ENCODE data around the gene EXD3. TPM values are rescaled to one million over a fixed set of nuclear protein-coding genes. Genes with fewer than 3 reads are reported as not detected.

EXD3 gene
- total RNA-seq, 1 donor from 2014 or later, result 19.9 TPM

DNA sequence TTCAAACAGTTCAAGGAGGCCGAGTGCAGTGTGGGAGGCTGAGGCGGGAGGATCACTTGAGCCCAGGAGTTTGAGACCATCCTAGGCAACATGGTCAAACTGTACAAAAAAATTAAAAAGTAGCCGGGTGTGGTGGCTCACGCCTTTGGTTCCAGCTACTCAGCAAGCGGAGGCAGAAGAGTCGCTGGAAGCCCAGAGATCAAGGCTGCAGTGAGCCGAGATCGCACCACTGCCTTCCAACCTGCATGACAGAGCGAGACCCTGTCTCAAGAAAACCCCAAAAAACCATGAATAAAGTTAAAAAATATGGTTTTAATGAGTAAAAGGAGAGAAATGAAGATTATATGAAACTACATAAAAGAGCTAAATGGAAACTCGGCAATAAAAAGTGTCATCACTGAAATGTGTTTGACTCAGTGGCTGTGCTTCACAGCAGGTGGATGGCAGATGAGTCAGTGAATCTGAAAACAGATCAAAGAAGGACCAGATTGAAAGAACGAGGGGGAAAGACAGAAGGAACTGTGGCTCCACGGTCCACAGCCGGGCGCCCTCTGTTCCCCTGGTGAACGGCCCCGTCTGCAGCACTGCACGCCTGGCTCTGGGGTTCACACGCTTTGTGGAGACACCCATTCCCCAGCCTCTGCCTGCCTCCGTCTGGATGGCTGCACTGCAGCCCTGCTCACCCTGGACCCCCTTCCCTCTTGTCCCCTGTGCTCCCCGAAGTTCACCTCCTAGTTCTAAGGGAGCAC lies 25.1 kb downstream of the EXD3 start:
- peaks cover 5% of the 10 kb centered on the region for H3K4me1 Mint-ChIP-seq (ENCODE audit: unreplicated experiment)
- H3K4me3 Mint-ChIP-seq (ENCODE audit: unreplicated experiment), result peak overlapping the region; percentile 48
- no peak for DNase-seq (ENCODE audit: low spot score)
- TF ChIP-seq, protein P1, sequence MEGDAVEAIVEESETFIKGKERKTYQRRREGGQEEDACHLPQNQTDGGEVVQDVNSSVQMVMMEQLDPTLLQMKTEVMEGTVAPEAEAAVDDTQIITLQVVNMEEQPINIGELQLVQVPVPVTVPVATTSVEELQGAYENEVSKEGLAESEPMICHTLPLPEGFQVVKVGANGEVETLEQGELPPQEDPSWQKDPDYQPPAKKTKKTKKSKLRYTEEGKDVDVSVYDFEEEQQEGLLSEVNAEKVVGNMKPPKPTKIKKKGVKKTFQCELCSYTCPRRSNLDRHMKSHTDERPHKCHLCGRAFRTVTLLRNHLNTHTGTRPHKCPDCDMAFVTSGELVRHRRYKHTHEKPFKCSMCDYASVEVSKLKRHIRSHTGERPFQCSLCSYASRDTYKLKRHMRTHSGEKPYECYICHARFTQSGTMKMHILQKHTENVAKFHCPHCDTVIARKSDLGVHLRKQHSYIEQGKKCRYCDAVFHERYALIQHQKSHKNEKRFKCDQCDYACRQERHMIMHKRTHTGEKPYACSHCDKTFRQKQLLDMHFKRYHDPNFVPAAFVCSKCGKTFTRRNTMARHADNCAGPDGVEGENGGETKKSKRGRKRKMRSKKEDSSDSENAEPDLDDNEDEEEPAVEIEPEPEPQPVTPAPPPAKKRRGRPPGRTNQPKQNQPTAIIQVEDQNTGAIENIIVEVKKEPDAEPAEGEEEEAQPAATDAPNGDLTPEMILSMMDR (IDR thresholded peaks at IDR 0.05; ENCODE audit: unreplicated experiment), result no peak
- no peaks in the 10 kb centered on the region for H3K9me3 Mint-ChIP-seq (ENCODE audit: unreplicated experiment)
- H3K27ac Mint-ChIP-seq (ENCODE audit: unreplicated experiment), result peak overlapping the region; percentile 64
- peaks cover 33% of the 10 kb centered on the region for H3K36me3 Mint-ChIP-seq (ENCODE audit: low read depth, unreplicated experiment)
- peaks cover 7% of the 10 kb centered on the region for H3K27me3 Mint-ChIP-seq (ENCODE audit: unreplicated experiment)

DNA sequence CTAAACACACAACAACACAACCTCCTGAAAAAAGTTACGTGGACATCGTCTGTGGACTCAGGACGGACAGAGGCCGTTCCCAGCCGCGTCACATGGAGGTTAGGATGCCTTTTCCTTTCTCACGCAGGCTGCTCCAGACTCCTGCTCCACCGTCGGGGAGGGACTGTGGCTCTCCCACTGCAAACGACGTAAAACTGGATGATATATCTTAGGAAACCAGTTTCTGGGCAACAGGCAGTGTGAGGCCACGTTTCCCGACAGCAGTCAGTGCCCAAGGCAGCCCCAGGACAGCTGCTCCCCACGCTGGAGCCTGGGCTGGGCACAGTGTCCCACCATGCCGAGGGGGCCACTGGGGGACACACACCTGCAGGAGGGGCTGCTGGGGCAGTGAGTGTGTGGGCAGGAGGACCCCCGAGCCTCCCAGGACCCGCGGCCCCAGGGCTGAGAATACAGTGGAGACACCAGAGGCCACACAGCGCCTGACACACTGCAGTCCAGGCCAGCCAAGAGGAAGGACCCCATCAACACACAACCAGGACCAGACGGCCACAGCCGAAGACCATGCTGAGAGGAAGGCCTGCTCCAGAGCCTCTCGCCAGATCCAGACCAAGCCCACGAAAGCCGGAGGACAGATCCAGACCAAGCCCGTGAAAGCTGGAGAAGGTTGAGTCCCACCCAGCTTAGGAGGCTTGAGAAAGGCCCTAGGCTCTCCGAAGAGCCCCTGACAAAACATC lies 26.2 kb downstream of the EXD3 start:
- Mint-ChIP-seq H3K9me3 (ENCODE audit: unreplicated experiment) (no peaks in the 10 kb centered on the region), H3K27me3 (ENCODE audit: unreplicated experiment) (peaks cover 7% of the 10 kb centered on the region), H3K4me1 (ENCODE audit: unreplicated experiment) (peaks cover 5% of the 10 kb centered on the region), H3K27ac (ENCODE audit: unreplicated experiment) (no peak overlapping the region), H3K4me3 (ENCODE audit: unreplicated experiment) (no peak overlapping the region), H3K36me3 (ENCODE audit: low read depth, unreplicated experiment) (peaks cover 23% of the 10 kb centered on the region)
- TF ChIP-seq, protein P1 (IDR thresholded peaks at IDR 0.05; ENCODE audit: unreplicated experiment), result no peak
- no peak for DNase-seq (ENCODE audit: low spot score)

DNA sequence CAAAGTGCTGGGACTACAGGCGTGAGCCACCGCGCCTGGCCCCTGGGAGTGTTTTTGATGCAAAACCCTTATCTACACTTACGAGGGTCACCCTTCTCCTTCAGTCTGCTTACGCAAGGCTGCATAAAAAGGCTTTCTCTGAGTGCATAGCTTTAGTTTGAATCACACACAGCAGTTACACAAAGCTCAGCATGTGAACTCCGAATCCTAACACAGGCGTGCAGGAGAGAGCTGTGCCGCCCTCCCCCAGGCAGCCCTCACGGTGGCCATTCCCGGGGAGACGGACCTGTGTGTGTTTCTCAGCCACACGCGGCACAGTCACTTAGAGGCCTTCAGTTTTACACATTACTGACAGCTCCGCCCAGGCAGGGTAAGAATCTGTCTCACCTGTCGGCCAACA lies 26.7 kb downstream of the EXD3 start:
- H3K4me1 Mint-ChIP-seq (ENCODE audit: unreplicated experiment), result peaks cover 5% of the 10 kb centered on the region
- H3K9me3 Mint-ChIP-seq (ENCODE audit: unreplicated experiment), result no peaks in the 10 kb centered on the region
- H3K27ac Mint-ChIP-seq (ENCODE audit: unreplicated experiment), result no peak overlapping the region
- H3K36me3 Mint-ChIP-seq (ENCODE audit: low read depth, unreplicated experiment), result peaks cover 22% of the 10 kb centered on the region
- H3K4me3 Mint-ChIP-seq (ENCODE audit: unreplicated experiment), result no peak overlapping the region
- DNase-seq (ENCODE audit: low spot score), result no peak
- H3K27me3 Mint-ChIP-seq (ENCODE audit: unreplicated experiment), result peaks cover 7% of the 10 kb centered on the region
- TF ChIP-seq, protein P1 (IDR thresholded peaks at IDR 0.05; ENCODE audit: unreplicated experiment), result no peak

DNA sequence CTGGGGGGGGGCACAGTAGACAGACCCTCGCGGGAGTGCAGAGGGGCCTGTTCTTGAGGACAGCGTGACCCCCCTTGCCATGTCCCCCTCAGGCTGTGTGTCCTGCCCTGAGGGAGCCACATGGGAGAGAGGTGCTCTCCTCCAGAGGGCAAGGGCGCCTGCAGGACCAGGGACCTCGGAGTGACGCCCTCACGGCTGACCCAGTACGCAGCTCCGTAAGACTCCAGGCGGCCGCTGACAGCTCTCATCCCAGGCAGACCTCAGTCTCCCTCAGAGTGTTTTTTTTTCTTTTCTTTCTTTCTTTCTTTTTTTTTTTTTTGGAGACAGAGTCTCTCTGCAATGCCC lies 27.3 kb downstream of the EXD3 start:
- no peak overlapping the region for H3K27ac Mint-ChIP-seq (ENCODE audit: unreplicated experiment)
- TF ChIP-seq, protein P1 (IDR thresholded peaks at IDR 0.05; ENCODE audit: unreplicated experiment), result no peak
- no peaks in the 10 kb centered on the region for H3K9me3 Mint-ChIP-seq (ENCODE audit: unreplicated experiment)
- H3K27me3 Mint-ChIP-seq (ENCODE audit: unreplicated experiment), result peaks cover 9% of the 10 kb centered on the region
- no peak overlapping the region for H3K4me3 Mint-ChIP-seq (ENCODE audit: unreplicated experiment)
- DNase-seq (ENCODE audit: low spot score), result no peak
- H3K36me3 Mint-ChIP-seq (ENCODE audit: low read depth, unreplicated experiment), result peaks cover 22% of the 10 kb centered on the region
- H3K4me1 Mint-ChIP-seq (ENCODE audit: unreplicated experiment), result peaks cover 5% of the 10 kb centered on the region

Data from endothelial cell (in vitro differentiated cells).